GM10847 (cell line): ENCODE results near the gene CLTA.

Experiments used
- POLR2A ChIP-seq: IDR thresholded peaks from 2 replicates; pipeline ENCODE4 v1.6.1; 2011; ENCODE audit not compliant: insufficient read length; ENCODE audit errors: extremely low read depth

CLTA gene, protein sequence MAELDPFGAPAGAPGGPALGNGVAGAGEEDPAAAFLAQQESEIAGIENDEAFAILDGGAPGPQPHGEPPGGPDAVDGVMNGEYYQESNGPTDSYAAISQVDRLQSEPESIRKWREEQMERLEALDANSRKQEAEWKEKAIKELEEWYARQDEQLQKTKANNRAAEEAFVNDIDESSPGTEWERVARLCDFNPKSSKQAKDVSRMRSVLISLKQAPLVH

GRCh38 chr9:36190388-36191289 is at the start of gene CLTA:
CLTA (plus strand) TSS chr9:36190921; CDS start chr9:36191057, 136 bp downstream.
- TF ChIP-seq POLR2A: peak; percentile 98

DNA sequence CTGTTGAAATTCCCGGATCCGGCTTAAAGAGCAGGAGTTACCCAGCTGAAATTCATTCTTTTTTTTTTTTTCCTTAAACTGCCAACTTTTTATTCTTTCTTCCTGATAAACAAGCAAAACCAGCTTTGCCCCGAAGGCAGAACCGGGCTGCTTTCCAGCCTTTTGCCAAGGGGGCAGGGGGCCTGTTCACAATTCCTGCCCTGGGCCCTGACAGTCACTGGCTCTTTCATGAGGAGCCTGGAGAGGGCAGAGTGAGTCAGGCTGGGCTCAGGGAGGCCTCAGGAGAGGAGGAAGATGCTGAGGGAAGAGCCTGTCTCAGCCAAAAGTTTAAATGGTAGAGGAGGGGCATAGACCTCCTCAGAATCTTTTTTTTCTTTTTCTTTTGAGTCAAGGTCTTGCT is 49.4 kb upstream of the CLTA start:
- no peak for TF ChIP-seq POLR2A

GRCh38 chr9:36141761-36142160 is 49.0 kb upstream of the CLTA start:
- TF ChIP-seq POLR2A: no peak

DNA sequence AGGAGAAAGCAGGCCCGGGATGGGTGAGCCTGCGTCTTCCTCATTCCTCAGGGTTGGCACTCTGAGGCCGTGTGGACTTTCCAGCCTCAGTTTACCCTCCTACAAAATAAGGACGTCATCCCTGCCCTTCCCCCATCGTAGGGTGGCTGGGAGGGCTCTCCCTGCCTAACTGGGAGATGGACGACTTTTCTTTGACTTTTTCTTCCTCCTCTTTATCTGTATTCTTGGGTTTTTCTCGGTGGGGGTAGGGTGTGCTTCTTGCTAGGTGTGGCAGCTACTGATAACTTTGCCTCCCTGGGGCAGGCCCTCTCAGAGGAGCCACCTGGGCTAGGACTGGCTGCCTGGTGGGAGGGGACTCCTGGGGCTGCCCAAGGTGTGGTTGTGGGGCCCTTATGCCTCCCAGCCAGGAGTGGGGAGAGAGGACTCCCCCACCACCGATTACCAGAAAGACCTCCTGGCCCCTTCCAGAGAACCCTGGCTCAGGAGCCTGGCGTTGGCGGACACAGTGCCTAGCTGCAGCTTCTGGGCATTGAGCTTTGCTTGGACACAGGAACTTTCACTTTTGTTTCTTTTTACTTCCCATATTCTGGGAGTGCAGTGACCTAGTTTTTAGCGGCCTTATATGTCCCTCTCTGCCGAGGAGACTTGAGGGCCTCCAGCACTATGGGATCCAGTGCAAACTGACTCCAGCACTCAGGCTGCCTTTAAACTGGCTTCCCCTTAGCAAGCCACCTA is 48.0 kb upstream of the CLTA start:
- no peak for TF ChIP-seq POLR2A

DNA sequence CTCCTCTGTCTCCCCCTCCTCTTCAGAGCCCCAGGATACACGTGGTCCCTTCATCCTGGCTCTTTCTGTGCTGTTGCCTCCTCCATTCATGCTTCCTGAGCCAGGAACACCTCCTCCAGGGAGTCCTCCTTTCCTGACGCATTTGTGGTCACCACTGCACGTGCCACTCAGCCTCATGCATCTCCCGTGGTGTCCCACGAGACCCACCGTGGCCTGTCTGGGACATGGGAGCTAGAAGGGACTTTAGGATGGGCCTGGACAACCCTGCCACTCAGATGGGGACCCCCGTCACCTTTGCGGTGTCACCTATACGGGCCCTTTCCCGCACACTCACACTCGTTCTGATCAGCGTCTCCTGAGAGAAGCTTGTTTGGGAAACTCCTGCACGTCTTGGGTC is 47.5 kb upstream of the CLTA start:
- TF ChIP-seq POLR2A: no peak

- TF ChIP-seq POLR2A: no peak
Observed at GRCh38 chr9:36144309-36145232, 46.1 kb upstream of the CLTA start.

DNA sequence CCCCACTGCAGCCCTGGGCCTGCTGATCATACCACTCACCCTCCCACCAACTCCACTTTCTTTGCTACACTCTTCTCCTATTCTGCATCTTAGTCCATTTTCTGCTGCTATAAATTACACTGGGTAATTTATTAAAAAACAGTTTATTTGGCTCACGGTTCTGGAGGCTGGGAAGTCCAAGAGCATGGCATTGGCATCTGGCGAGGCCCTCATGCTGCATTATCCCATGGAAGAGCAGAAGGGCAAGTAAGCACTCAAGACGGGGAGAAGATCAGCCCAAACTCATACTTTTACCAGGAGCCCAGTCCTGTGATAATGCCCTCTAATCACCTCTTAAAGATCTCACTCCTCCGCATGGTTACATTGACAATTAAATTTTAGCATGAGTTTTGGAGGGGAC is 44.8 kb upstream of the CLTA start:
- no peak for TF ChIP-seq POLR2A

- TF ChIP-seq POLR2A: no peak
Observed at GRCh38 chr9:36146651-36147050, 44.1 kb upstream of the CLTA start.

- TF ChIP-seq POLR2A: no peak
Observed at GRCh38 chr9:36147441-36148175, 43.1 kb upstream of the CLTA start.

GRCh38 chr9:36148311-36149051 is 42.2 kb upstream of the CLTA start:
- no peak for TF ChIP-seq POLR2A

GRCh38 chr9:36149197-36149596 is 41.5 kb upstream of the CLTA start:
- TF ChIP-seq POLR2A: no peak

DNA sequence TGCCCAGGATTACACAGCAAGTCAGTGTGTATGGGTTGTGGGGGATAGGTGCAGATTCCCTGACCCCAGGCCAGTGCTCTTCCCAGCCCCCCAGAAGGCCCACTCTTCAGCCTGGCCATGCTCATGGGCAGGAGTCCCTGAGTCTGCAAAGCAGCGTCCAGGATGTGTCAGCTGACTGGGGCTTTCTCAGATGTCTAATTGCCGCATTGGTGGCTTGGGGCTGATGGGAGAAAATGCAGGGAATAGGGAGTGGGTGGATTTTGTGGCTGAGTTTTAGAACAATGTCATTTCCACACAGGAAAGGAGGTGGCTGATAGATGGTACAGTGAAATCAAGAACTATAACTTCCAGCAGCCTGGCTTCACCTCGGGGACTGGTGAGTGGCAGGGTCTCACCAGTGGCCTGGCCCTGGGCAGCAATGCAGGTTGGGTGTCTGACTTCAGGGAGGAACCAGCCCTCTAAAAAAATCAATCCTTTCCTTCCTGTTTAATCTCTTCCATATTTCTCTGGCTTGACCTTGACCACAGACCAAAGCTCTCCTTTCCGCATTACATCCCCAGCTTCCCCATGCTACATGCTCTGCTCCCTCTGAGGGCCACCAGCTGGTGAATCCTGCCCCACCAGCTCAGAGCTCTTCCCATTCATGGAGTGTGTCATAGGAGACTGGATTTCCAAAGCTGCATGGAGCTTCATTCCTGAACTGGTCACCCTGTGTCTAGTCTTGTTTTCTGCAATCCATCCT is 40.0 kb upstream of the CLTA start:
- no peak for TF ChIP-seq POLR2A
